Measurements from ENCODE around the gene ANO4.

DNA sequence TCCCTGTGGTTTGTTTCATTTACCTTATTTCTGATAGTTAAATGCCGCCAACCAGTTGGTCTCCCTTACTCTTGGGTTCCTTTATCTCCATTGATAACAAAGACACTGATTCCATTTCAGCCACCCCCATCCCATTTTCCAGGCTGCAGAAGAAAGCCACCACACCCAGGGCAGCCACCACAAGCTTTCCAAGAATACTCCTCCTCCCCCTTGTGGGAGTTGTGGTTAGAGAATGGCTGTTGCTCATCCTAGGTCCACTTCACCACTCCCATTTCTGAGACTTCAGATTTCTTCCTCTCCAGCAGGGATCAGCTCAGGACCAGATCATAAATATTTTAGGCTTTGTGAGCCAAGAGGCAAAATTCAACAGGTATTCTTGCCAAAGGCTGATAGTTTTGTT lies 73.9 kb downstream of the ANO4 start:
- TF ChIP-seq, protein P1, sequence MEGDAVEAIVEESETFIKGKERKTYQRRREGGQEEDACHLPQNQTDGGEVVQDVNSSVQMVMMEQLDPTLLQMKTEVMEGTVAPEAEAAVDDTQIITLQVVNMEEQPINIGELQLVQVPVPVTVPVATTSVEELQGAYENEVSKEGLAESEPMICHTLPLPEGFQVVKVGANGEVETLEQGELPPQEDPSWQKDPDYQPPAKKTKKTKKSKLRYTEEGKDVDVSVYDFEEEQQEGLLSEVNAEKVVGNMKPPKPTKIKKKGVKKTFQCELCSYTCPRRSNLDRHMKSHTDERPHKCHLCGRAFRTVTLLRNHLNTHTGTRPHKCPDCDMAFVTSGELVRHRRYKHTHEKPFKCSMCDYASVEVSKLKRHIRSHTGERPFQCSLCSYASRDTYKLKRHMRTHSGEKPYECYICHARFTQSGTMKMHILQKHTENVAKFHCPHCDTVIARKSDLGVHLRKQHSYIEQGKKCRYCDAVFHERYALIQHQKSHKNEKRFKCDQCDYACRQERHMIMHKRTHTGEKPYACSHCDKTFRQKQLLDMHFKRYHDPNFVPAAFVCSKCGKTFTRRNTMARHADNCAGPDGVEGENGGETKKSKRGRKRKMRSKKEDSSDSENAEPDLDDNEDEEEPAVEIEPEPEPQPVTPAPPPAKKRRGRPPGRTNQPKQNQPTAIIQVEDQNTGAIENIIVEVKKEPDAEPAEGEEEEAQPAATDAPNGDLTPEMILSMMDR (conservative IDR thresholded peaks at IDR 0.05) = no peak
- TF ChIP-seq ZFX (IDR thresholded peaks at IDR 0.05) = no peak
